H1 (cell line): ENCODE results near the gene ITGB1BP1. TPM values are rescaled to one million over a fixed set of nuclear protein-coding genes. Genes with fewer than 3 reads are reported as not detected.

Source experiments
- CTCF ChIA-PET: fragments of 300-600 bp; sonication (Branson Sonifier 250); formaldehyde crosslinking; loops from one replicate; lab custom pipeline; 2021; ENCODE audit not compliant: partially characterized antibody; lab: Charles Lee
- POLR2A ChIA-PET: fragments of 300-600 bp; sonication (Branson Sonifier 250); formaldehyde crosslinking; loops from one replicate; lab custom pipeline; 2021; ENCODE audit warnings: inconsistent platforms; ENCODE audit not compliant: partially characterized antibody; lab: Charles Lee
- DNase-seq, 2 experiments: peaks; one replicate each; pipeline versions ENCODE4 v3.0.0 to v3.0.0-alpha.2; 2010 to 2022; ENCODE audit warnings: low spot score in 2 of 2, low read depth in 1 of 2, mixed read lengths in 1 of 2
- FAIRE-seq: peaks from 2 replicates; lab custom pipeline; 2011; peaks lifted over from hg19 to GRCh38; lab: Jason Lieb, UNC
- H2AFZ ChIP-seq: 2 replicates; pipeline ENCODE4 v1.8.1; 2012; ENCODE audit warnings: low read length, inconsistent platforms
- H2AK5ac ChIP-seq: 2 replicates; pipeline ENCODE4 v1.6.1; 2013; ENCODE audit warnings: low read depth, low read length
- H2BK120ac ChIP-seq: replicated peaks from 2 replicates; pipeline ENCODE3; 2013; ENCODE audit warnings: low read depth, low read length, inconsistent platforms
- H2BK12ac ChIP-seq: 2 replicates; pipeline ENCODE4 v1.6.1; 2013; ENCODE audit warnings: low read depth, low read length
- H2BK15ac ChIP-seq: 2 replicates; pipeline ENCODE4 v1.6.1; 2013; ENCODE audit warnings: low read length
- H2BK20ac ChIP-seq: 2 replicates; pipeline ENCODE4 v1.6.1; 2013; ENCODE audit warnings: low read length
- H2BK5ac ChIP-seq: 2 replicates; pipeline ENCODE4 v1.6.1; 2013; ENCODE audit warnings: low read depth, low read length
- H3K14ac ChIP-seq: 2 replicates; pipeline ENCODE4 v1.6.1; 2013; ENCODE audit warnings: inconsistent platforms; ENCODE audit not compliant: insufficient read length
- H3K18ac ChIP-seq: 2 replicates; pipeline ENCODE4 v1.6.1; 2013; ENCODE audit warnings: low read length; ENCODE audit errors: extremely low read depth
- H3K23ac ChIP-seq: 2 replicates; pipeline ENCODE4 v1.6.1; 2013; ENCODE audit warnings: inconsistent platforms; ENCODE audit not compliant: insufficient read length
- H3K23me2 ChIP-seq: 2 replicates; pipeline ENCODE4 v1.6.1; 2013; ENCODE audit warnings: low read depth, low read length
- H3K27ac ChIP-seq: 2 replicates; pipeline ENCODE4 v1.6.1; 2011; ENCODE audit warnings: low read depth, low read length, inconsistent platforms
- H3K27me3 ChIP-seq, 4 experiments: replicated peaks in 1 of 4; 1 replicate in 1 of 4; 2 replicates in 3 of 4; pipeline versions ENCODE4 v1.6.1 to v1.8.1; 2011 to 2013; ENCODE audit warnings: low read length in 3 of 4, mild to moderate bottlenecking in 3 of 4, inconsistent platforms in 2 of 4, mixed read lengths in 2 of 4, moderate library complexity in 1 of 4; ENCODE audit not compliant: control insufficient read depth in 3 of 4, insufficient read depth in 3 of 4; ENCODE audit errors: extremely low read depth in 1 of 4
- H3K36me3 ChIP-seq, 4 experiments: 2 replicates each; pipeline versions ENCODE4 v1.6.1 to v1.8.1; 2011 to 2013; ENCODE audit warnings: mild to moderate bottlenecking in 4 of 4, low read length in 3 of 4, moderate library complexity in 2 of 4, control low read depth in 1 of 4, inconsistent platforms in 1 of 4; ENCODE audit not compliant: insufficient read depth in 4 of 4, control insufficient read depth in 2 of 4
- H3K4ac ChIP-seq: replicated peaks from 2 replicates; pipeline ENCODE3; 2013; ENCODE audit warnings: low read length, low read depth, mixed read lengths, inconsistent platforms; ENCODE audit not compliant: insufficient read length
- H3K4me1 ChIP-seq, 4 experiments: replicated peaks in 1 of 4; 1 replicate in 1 of 4; 2 replicates in 3 of 4; pipeline versions ENCODE4 v1.6.1 to v1.8.1; 2011 to 2013; ENCODE audit warnings: low read length in 3 of 4, inconsistent platforms in 2 of 4, mixed read lengths in 1 of 4; ENCODE audit not compliant: insufficient read depth in 4 of 4, control insufficient read depth in 3 of 4
- H3K4me2 ChIP-seq, 2 experiments: 2 replicates each; pipeline versions ENCODE4 v1.6.1 to v1.8.1; 2011 to 2013; ENCODE audit warnings: low read depth in 2 of 2, low read length in 2 of 2, control low read depth in 1 of 2, inconsistent platforms in 1 of 2, mild to moderate bottlenecking in 1 of 2; ENCODE audit not compliant: insufficient read depth in 1 of 2
- H3K4me3 ChIP-seq, 4 experiments: fragments of 200-600, 300-600 bp in 1 of 4; sonication (generic), shearing (Covaris generic), sonication (Bioruptor Twin) in 1 of 4; 2 replicates each; pipeline versions ENCODE4 v1.5.1 to v1.8.1; 2011 to 2016; ENCODE audit warnings: low read length in 4 of 4, low read depth in 3 of 4, control low read depth in 2 of 4, inconsistent platforms in 2 of 4, mild to moderate bottlenecking in 2 of 4, mixed read lengths in 1 of 4, moderate library complexity in 1 of 4; ENCODE audit not compliant: insufficient read depth in 2 of 4; ENCODE audit errors: extremely low read depth in 1 of 4
- H3K56ac ChIP-seq: replicated peaks from 2 replicates; pipeline ENCODE3; 2013; ENCODE audit warnings: low read depth, mild to moderate bottlenecking, mixed read lengths, low read length, inconsistent platforms; ENCODE audit not compliant: insufficient read length
- H3K79me1 ChIP-seq: 2 replicates; pipeline ENCODE4 v1.6.1; 2013; ENCODE audit warnings: low read depth, low read length, control low read depth
- H3K79me2 ChIP-seq, 2 experiments: 2 replicates each; pipeline versions ENCODE4 v1.6.1 to v1.8.1; 2012 to 2013; ENCODE audit warnings: low read length in 2 of 2, mild to moderate bottlenecking in 2 of 2, inconsistent platforms in 1 of 2; ENCODE audit not compliant: insufficient read depth in 2 of 2, control insufficient read depth in 1 of 2
- H3K9ac ChIP-seq, 4 experiments: replicated peaks in 1 of 4; 1 replicate in 1 of 4; 2 replicates in 3 of 4; pipeline versions ENCODE4 v1.6.1 to v1.8.1; 2011 to 2013; ENCODE audit warnings: low read depth in 3 of 4, low read length in 3 of 4, control low read depth in 2 of 4, mild to moderate bottlenecking in 2 of 4, moderate library complexity in 2 of 4, inconsistent platforms in 1 of 4; ENCODE audit errors: extremely low read depth in 1 of 4
- H3K9me3 ChIP-seq, 2 experiments: 2 replicates each; pipeline versions ENCODE4 v1.6.1 to v1.8.1; 2012 to 2013; ENCODE audit warnings: mild to moderate bottlenecking in 2 of 2, moderate library complexity in 2 of 2, control low read depth in 1 of 2, inconsistent platforms in 1 of 2, low read depth in 1 of 2, low read length in 1 of 2, mixed read lengths in 1 of 2; ENCODE audit not compliant: insufficient read depth in 2 of 2
- H4K20me1 ChIP-seq, 2 experiments: replicated peaks in 1 of 2; 2 replicates each; pipeline versions ENCODE3 to v1.8.1; 2011 to 2013; ENCODE audit warnings: inconsistent platforms in 2 of 2, low read length in 2 of 2, mild to moderate bottlenecking in 1 of 2; ENCODE audit not compliant: insufficient read depth in 2 of 2, control insufficient read depth in 1 of 2
- H4K5ac ChIP-seq: 2 replicates; pipeline ENCODE4 v1.6.1; 2013; ENCODE audit warnings: low read length, low read depth, mixed read lengths, inconsistent platforms; ENCODE audit not compliant: insufficient read length
- H4K8ac ChIP-seq: 2 replicates; pipeline ENCODE4 v1.8.0; 2013; ENCODE audit warnings: mild to moderate bottlenecking, moderate library complexity, low read length, inconsistent platforms; ENCODE audit not compliant: insufficient read depth; ENCODE audit errors: extremely low read depth
- H4K91ac ChIP-seq: replicated peaks from 2 replicates; pipeline ENCODE3; 2013; ENCODE audit warnings: low read length, mixed read lengths, inconsistent platforms; ENCODE audit not compliant: insufficient read length
- BCL11A ChIP-seq, 2 experiments: IDR thresholded peaks; one replicate each; pipeline ENCODE4 v1.6.1; 2011; ENCODE audit warnings: low read depth in 2 of 2, low read length in 2 of 2, mild to moderate bottlenecking in 2 of 2
- CBX8 ChIP-seq: fragments of 300-800, 300-1000 bp; sonication (generic); IDR thresholded peaks from 2 replicates; pipeline ENCODE4 v1.7.1; 2016; ENCODE audit warnings: low read depth, low read length, borderline replicate concordance
- GTF2F1 ChIP-seq: IDR thresholded peaks from 2 replicates; pipeline ENCODE4 v1.6.1; 2012; ENCODE audit warnings: low read depth, low read length, improper control_type of control experiment, borderline replicate concordance
- HDAC2 ChIP-seq, 2 experiments: fragments of 300-600 bp in 1 of 2; sonication (generic) in 1 of 2; IDR thresholded peaks; 2 replicates each; pipeline ENCODE4 v1.6.1; 2011 to 2012; ENCODE audit warnings: low read depth in 2 of 2, low read length in 2 of 2, mild to moderate bottlenecking in 2 of 2, moderate library complexity in 2 of 2, borderline replicate concordance in 1 of 2, inconsistent platforms in 1 of 2
- MAFK ChIP-seq: IDR thresholded peaks from 2 replicates; pipeline ENCODE4 v1.6.1; 2012; ENCODE audit warnings: low read depth, mild to moderate bottlenecking, improper control_type of control experiment, low read length
- NANOG ChIP-seq: IDR thresholded peaks from 2 replicates; pipeline ENCODE4 v1.6.1; 2011; ENCODE audit warnings: low read length, low read depth, mild to moderate bottlenecking, inconsistent platforms; ENCODE audit not compliant: insufficient read depth, poor library complexity, severe bottlenecking
- SIRT6 ChIP-seq: IDR thresholded peaks from one replicate; pipeline ENCODE4 v1.7.1; 2012; ENCODE audit warnings: low read length, inconsistent platforms
- SIX5 ChIP-seq: IDR thresholded peaks from 2 replicates; pipeline ENCODE4 v1.6.1; 2011; ENCODE audit warnings: mild to moderate bottlenecking, low read depth, low read length
- TAF1 ChIP-seq: IDR thresholded peaks from 2 replicates; pipeline ENCODE4 v1.6.1; 2011; ENCODE audit warnings: mild to moderate bottlenecking, low read depth, low read length
- WGBS, 2 experiments: shearing (Covaris generic) in 1 of 2; methylation state at CpG; one replicate each; pipeline versions ENCODE4 v1.1.6 to v1.1.7; 2013 to 2015; ENCODE audit warnings: low lambda C conversion rate in 2 of 2, mixed read lengths in 2 of 2, inconsistent platforms in 1 of 2, low coverage in 1 of 2, missing lambda C conversion rate in 1 of 2; ENCODE audit not compliant: insufficient replicate concordance in 2 of 2, insufficient coverage in 1 of 2, insufficient read length in 1 of 2; ENCODE audit errors: extremely low coverage in 1 of 2, missing lambda C conversion rate in 1 of 2; 5-methylcytosine and 5-hydroxymethylcytosine counted together
- polyA plus RNA-seq, 7 experiments: library from polyadenylated mRNA; depleted of rRNA in 3 of 7; stranded (reverse) in 5 of 7; unstranded in 2 of 7; fragments of >200 nt in 5 of 7; fragments of 200-250 nt in 2 of 7; gene quantifications; 1 replicate in 5 of 7; 2 replicates in 1 of 7; 4 replicates in 1 of 7; pipeline versions ENCODE4 v1.2.1 to v1.2.3, GENCODE V29; 2011 to 2013; ENCODE audit warnings: missing spikeins in 2 of 7, mixed read lengths in 2 of 7
- total RNA-seq: library from RNA; stranded (reverse); fragmentation: NEBNext Ultra II Directional; extraction: Animal tissue kit (Norgen Biotek cat#: 25700); gene quantifications from 2 replicates; pipeline ENCODE4 v1.2.1, GENCODE V29; 2021

Gene ITGB1BP1
- total and polyA plus RNA-seq, 2 of the 8 experiments (the other 6 are each of a cell fraction or from before 2014, with no cell fraction given): 16.1 to 45.4 TPM

DNA sequence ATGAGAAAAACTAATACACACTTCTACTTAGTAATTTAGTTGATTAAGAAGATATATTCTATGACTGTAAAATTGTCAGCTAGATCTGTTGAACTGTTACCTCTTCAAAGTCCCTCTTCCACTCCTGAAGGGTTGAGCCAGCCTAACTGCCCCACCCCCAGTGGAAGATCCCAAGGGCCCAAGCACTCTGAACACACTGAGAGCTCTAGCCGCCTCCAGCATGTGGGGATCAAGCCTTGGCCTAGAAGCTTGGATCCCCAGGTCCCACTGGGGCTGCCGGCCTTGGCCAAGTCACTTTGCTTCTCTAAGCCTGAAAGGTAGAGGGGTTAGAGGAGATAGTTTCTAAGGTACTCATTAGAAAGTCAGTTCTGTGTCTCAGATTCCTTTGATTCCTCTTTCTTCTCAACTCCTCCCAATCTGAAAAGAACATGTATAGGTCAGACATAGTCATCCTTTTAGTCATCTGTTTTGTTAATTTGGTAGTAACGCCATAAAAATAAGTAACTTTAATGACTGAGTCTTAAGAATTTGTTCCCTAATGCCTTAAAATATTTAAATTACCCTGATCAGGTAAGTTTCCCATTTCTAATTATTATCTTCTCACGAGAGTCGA, 5.7 kb upstream of the ITGB1BP1 start:
- DNase-seq: no peak
- Histone ChIP-seq H2BK15ac (no peak overlapping the region), H3K4ac (no peak overlapping the region), H3K18ac (no peak overlapping the region), H2BK20ac (no peak overlapping the region), H4K5ac (no peak overlapping the region), H4K91ac (no peak overlapping the region), H3K9me3 (no peaks in the 10 kb centered on the region), H3K27me3 (no peaks in the 10 kb centered on the region), H2BK120ac (no peak overlapping the region), H4K20me1 (peaks cover 3 to 4% of the 10 kb centered on the region in 2 experiments), H2AK5ac (no peak overlapping the region), H4K8ac (no peak overlapping the region), H2AFZ (no peak overlapping the region), H2BK5ac (no peak overlapping the region), H3K14ac (no peak overlapping the region), H3K79me1 (peaks cover 8% of the 10 kb centered on the region), H3K4me3 (no peak overlapping the region)
- POLR2A ChIA-PET: no interaction called here
- no peak for FAIRE-seq
- TF ChIP-seq GTF2F1: no peak
- TF ChIP-seq CBX8: no peak
- TF ChIP-seq BCL11A (IDR thresholded peaks at IDR 0.05; ENCODE audit: low read depth in 2 of 2, low read length in 2 of 2): no peak
- TF ChIP-seq TAF1: no peak
- TF ChIP-seq NANOG: no peak
- TF ChIP-seq SIX5: no peak
- no peak for TF ChIP-seq SIRT6
- TF ChIP-seq MAFK: no peak
- TF ChIP-seq HDAC2 (IDR thresholded peaks at IDR 0.05; ENCODE audit: borderline replicate concordance in 1 of 2, low read depth in 2 of 2, low read length in 2 of 2): no peak
- TF ChIP-seq, all 59 proteins: peak for 0
- Histone ChIP-seq H3K27ac (no peak overlapping the region), H3K36me3 (peaks cover 12 to 52% (median 38%) of the 10 kb centered on the region in 4 experiments), H3K23me2 (peaks cover 2% of the 10 kb centered on the region; the same call in 1 of the 2 replicates), H3K23ac (no peak overlapping the region), H2BK12ac (no peak overlapping the region), H3K9ac (no peak overlapping the region), H3K4me1 (peaks cover 0 to 8% (median 4%) of the 10 kb centered on the region in 4 experiments; a peak in 4 of 7 replicates), H3K79me2 (peaks cover 0 to 36% of the 10 kb centered on the region in 2 experiments; a peak in 3 of 4 replicates), H3K56ac (no peak overlapping the region), H3K4me2 (no peak overlapping the region)
- CTCF ChIA-PET: interaction anchor here (0.8 to 1.2 kb wide), 3 partner anchors 9 to 14 kb away, joined by 3 to 4 read pairs (median 3); no protein-coding TSS in a partner anchor
- WGBS, 2 experiments: 83% methylated on average over 5 of the region's 5 CpGs; no CpG with 5 or more reads in 1 of the 2 experiments
